Smooth muscle cell (in vitro differentiated cells): ENCODE measurements around the gene CHRNA4. TPM values are rescaled to one million over a fixed set of nuclear protein-coding genes. Genes with fewer than 3 reads are reported as not detected.

Source experiments
- DNase-seq: peaks from one replicate; lab custom pipeline; 2025; ENCODE audit not compliant: unreplicated experiment; lab: John Stamatoyannopoulos, UW
- H2AFZ ChIP-seq: fragments of 200-600 bp; sonication (generic); 2 replicates; pipeline ENCODE4 v1.6.0; 2016; ENCODE audit warnings: antibody characterized with exemption, low read depth, mild to moderate bottlenecking
- H3F3A ChIP-seq: fragments of 200-600 bp; sonication (generic); 2 replicates; pipeline ENCODE4 v1.6.0; 2017; ENCODE audit warnings: antibody characterized with exemption, low read depth
- H3K27ac ChIP-seq: fragments of 200-600 bp; sonication (generic); 2 replicates; pipeline ENCODE4 v1.5.1; 2016; ENCODE audit warnings: low read depth, mild to moderate bottlenecking
- H3K27me3 ChIP-seq: fragments of 200-600 bp; sonication (generic); 2 replicates; pipeline ENCODE4 v1.6.1; 2016; ENCODE audit warnings: low read depth, mild to moderate bottlenecking
- H3K36me3 ChIP-seq: fragments of 200-600 bp; sonication (generic); 2 replicates; pipeline ENCODE4 v1.5.1; 2016; ENCODE audit warnings: low read depth
- H3K4me1 ChIP-seq: fragments of 200-600 bp; sonication (generic); 2 replicates; pipeline ENCODE4 v1.5.1; 2016; ENCODE audit warnings: low read depth
- H3K4me2 ChIP-seq: fragments of 200-600 bp; sonication (generic); 2 replicates; pipeline ENCODE4 v1.6.0; 2016; ENCODE audit warnings: mild to moderate bottlenecking
- H3K4me3 ChIP-seq: fragments of 200-600 bp; sonication (generic); 2 replicates; pipeline ENCODE4 v1.5.1; 2016; ENCODE audit warnings: mild to moderate bottlenecking
- H3K79me2 ChIP-seq: fragments of 200-600 bp; sonication (generic); 2 replicates; pipeline ENCODE4 v1.6.0; 2016; ENCODE audit warnings: low read depth, mild to moderate bottlenecking
- H3K9ac ChIP-seq: fragments of 200-600 bp; sonication (generic); 2 replicates; pipeline ENCODE4 v1.6.0; 2016; ENCODE audit warnings: low read depth
- H3K9me3 ChIP-seq: fragments of 200-600 bp; sonication (generic); replicated peaks from 2 replicates; pipeline ENCODE4 v1.5.1; 2016; ENCODE audit warnings: low read depth
- H4K20me1 ChIP-seq: fragments of 200-600 bp; sonication (generic); 2 replicates; pipeline ENCODE4 v1.6.0; 2016; ENCODE audit warnings: low read depth
- WGBS: methylation state at CpG from one replicate; pipeline ENCODE4 v1.1.7; 2016; ENCODE audit warnings: low lambda C conversion rate; 5-methylcytosine and 5-hydroxymethylcytosine counted together
- polyA plus RNA-seq: library from polyadenylated mRNA; unstranded; fragments of >200 nt; fragmentation: Nextera tagmentation; extraction: Ambion mirVana; gene quantifications from 2 replicates; pipeline ENCODE4 v1.2.1, GENCODE V29; 2016
- total RNA-seq: library from RNA; depleted of rRNA; stranded (reverse); fragments of >200 nt; gene quantifications from 2 replicates; pipeline ENCODE4 v1.2.3, GENCODE V29; 2014
- TF ChIP-seq, protein P1 (sequence below): fragments of 200-600 bp; sonication (generic); IDR thresholded peaks from 2 replicates; pipeline ENCODE4 v1.5.1; 2017; ENCODE audit warnings: borderline replicate concordance, mild to moderate bottlenecking, antibody characterized with exemption; ENCODE audit not compliant: insufficient read depth, poor library complexity, severe bottlenecking

The CHRNA4 gene
- total and polyA plus RNA-seq, 2 experiments from 2014 or later, result 0.03 TPM; not detected in 1

DNA sequence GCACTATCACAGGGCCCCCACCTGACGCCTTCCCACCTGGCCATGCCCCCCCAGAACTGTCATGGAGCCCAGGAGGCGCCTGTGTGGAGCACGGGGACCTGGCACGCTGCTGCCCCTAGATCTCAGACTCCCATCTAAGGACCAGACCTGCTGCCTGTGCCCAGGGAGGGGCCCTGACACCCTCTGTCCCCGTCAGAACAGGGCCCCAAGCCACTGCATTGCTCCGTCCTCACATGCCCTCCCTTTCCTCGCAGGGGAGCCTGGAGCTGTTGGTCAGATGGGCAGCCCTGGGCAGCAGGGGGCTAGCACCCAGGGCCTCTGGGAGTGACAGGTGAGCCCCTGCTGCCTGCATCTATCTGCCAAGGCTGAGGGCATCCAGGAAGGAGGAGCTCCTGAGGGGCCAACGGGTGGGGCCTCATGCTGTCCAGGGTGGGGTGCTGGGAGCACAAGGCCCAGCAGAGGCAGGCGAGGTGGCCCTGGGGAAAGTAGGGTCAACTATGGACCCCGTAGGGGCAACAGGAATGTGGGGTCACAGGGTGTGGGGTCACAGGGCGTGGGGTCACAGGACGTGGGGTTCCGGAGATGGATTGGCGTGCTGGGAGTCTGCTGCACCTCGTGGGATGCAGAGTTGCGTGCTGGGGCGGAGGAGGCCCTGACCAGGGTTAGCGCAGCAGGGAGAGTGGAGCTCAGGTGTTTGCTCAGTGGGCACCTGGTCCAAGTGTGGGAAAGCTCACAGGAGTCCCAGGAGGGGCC lies 31.6 kb downstream of the CHRNA4 start:
- no peaks in the 10 kb centered on the region for H3K36me3 ChIP-seq
- no peak overlapping the region for H3K27ac ChIP-seq
- H3K4me2 ChIP-seq, result no peak overlapping the region
- H3K9ac ChIP-seq, result no peak overlapping the region
- H3K27me3 ChIP-seq, result no peaks in the 10 kb centered on the region
- WGBS, result 90% methylated on average over 18 of the region's 18 CpGs
- DNase-seq, result no peak
- H3K4me1 ChIP-seq, result no peaks in the 10 kb centered on the region
- H3K79me2 ChIP-seq, result no peaks in the 10 kb centered on the region
- no peaks in the 10 kb centered on the region for H3K9me3 ChIP-seq
- TF ChIP-seq, protein P1, sequence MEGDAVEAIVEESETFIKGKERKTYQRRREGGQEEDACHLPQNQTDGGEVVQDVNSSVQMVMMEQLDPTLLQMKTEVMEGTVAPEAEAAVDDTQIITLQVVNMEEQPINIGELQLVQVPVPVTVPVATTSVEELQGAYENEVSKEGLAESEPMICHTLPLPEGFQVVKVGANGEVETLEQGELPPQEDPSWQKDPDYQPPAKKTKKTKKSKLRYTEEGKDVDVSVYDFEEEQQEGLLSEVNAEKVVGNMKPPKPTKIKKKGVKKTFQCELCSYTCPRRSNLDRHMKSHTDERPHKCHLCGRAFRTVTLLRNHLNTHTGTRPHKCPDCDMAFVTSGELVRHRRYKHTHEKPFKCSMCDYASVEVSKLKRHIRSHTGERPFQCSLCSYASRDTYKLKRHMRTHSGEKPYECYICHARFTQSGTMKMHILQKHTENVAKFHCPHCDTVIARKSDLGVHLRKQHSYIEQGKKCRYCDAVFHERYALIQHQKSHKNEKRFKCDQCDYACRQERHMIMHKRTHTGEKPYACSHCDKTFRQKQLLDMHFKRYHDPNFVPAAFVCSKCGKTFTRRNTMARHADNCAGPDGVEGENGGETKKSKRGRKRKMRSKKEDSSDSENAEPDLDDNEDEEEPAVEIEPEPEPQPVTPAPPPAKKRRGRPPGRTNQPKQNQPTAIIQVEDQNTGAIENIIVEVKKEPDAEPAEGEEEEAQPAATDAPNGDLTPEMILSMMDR, result no peak
- no peaks in the 10 kb centered on the region for H3F3A ChIP-seq
- H4K20me1 ChIP-seq, result no peaks in the 10 kb centered on the region
- no peak overlapping the region for H3K4me3 ChIP-seq
- H2AFZ ChIP-seq, result no peak overlapping the region

- Histone ChIP-seq H3K4me2 (no peak overlapping the region), H3K36me3 (no peaks in the 10 kb centered on the region), H2AFZ (no peak overlapping the region), H3K4me1 (no peaks in the 10 kb centered on the region), H3F3A (no peaks in the 10 kb centered on the region), H3K79me2 (no peaks in the 10 kb centered on the region), H3K27ac (no peak overlapping the region), H3K4me3 (no peak overlapping the region), H3K27me3 (no peaks in the 10 kb centered on the region), H3K9me3 (no peaks in the 10 kb centered on the region), H4K20me1 (no peaks in the 10 kb centered on the region), H3K9ac (no peak overlapping the region)
- DNase-seq, result no peak
- TF ChIP-seq, protein P1, result no peak
- WGBS, result 81% methylated on average over 18 of the region's 21 CpGs
Measured at GRCh38 chr20:63328718-63329275, 32.4 kb downstream of the CHRNA4 start.

- H4K20me1 ChIP-seq, result no peaks in the 10 kb centered on the region
- H3K4me1 ChIP-seq, result no peaks in the 10 kb centered on the region
- H3F3A ChIP-seq, result no peaks in the 10 kb centered on the region
- H3K27me3 ChIP-seq, result no peaks in the 10 kb centered on the region
- no peak overlapping the region for H3K27ac ChIP-seq
- no peaks in the 10 kb centered on the region for H3K79me2 ChIP-seq
- H3K36me3 ChIP-seq, result no peaks in the 10 kb centered on the region
- no peaks in the 10 kb centered on the region for H3K9me3 ChIP-seq
- H3K9ac ChIP-seq, result no peak overlapping the region
- H2AFZ ChIP-seq, result no peak overlapping the region
- no peak overlapping the region for H3K4me3 ChIP-seq
- no peak for DNase-seq
- H3K4me2 ChIP-seq, result no peak overlapping the region
- 88% methylated on average over 20 of the region's 20 CpGs for WGBS
- TF ChIP-seq, protein P1, result no peak
Measured at GRCh38 chr20:63328026-63328700, 33.0 kb downstream of the CHRNA4 start.
